HG03108 (cell line): ENCODE data around the gene CGNL1.
A peak's percentile ranks its signal among the peaks of the same experiment; 100 is the strongest.

ENCODE experiments used
- ATAC-seq: cut with Tn5 transposase; IDR thresholded peaks from one replicate; pipeline ENCODE4 v1.9.1; 2021; ENCODE audit warnings: moderate library complexity; ENCODE audit not compliant: unreplicated experiment

CGNL1 gene

DNA sequence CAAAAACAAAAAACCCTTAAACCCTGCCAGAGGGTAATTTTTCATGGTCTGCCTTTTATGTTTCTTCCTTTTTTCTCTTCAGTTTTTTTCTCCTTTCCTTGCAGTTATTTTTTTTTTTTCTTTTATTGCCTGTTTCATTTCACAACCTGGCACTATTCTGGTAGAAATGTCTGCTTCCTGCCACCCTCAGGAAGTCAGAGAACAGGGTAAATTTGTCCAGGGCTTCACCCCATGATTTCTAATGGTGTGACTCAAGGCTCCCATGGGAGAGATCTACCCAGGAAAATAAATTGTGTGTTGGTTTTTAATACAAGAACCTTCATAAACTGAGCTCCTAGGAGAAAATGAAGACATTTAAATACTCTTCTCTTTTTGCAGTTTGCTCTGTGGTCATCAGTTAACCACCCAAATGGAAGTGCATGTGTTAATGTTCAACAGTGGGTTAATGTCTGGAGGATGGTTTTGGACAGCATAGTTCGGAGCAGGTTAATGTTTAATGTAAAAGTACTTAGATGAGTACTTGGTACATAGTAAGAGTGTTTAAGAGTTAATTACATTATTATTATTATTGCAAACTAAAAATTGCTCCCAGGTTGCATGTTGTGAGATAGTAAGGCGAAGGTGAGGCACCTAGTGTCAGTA, 45.9 kb downstream of the CGNL1 start:
- peak; percentile 86 for ATAC-seq

DNA sequence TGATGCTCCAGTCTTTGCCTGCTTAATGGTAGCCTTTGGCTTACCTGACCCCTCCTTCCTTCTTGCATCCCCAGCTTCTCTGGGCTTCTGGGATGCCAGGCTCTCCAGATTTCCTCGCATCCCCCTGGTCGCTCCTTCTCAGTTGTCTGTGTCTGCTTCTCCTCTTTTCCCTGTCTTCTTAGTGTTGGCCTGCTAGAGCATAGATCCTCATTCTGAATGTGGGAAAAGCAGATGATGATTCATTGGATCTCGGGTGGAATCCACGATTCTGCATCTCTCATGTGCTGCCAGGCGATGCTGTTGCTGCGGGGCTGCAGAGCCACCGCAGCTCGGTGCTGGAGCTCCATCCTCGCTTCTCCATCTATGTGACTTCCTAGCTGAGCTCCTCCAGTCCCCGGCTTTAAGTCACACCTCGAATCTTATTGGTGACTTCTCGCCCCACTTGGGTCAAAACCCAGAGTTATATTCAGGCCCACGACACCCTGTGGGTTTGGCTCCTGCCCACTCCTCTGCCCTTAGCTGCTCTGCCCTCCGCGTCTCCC, 47.4 kb downstream of the CGNL1 start:
- no peak for ATAC-seq

GRCh38 chr15:57424628-57425405, 48.5 kb downstream of the CGNL1 start:
- no peak for ATAC-seq

DNA sequence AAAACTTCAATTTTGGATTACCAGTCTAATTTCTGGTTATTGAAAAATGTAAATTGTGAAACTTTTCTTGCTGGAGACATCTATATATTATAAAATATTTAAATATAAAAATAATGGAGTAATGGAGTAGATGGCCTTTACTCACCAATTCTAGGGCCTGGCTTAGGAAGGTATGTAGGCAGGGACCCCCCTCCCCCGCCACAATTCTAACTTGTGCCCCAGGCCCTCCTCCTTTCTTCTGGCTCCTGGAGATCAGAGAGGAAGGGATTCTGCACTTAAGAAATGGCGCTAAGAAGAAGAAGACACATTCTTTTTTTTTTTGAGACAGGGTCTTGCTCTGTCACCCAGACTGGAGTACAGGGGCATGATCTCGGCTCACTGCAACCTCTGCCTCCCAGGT, 49.5 kb downstream of the CGNL1 start:
- no peak for ATAC-seq

- ATAC-seq: no peak
These were observed 51.1 kb downstream of the CGNL1 start for GRCh38 chr15:57427367-57427821.

DNA sequence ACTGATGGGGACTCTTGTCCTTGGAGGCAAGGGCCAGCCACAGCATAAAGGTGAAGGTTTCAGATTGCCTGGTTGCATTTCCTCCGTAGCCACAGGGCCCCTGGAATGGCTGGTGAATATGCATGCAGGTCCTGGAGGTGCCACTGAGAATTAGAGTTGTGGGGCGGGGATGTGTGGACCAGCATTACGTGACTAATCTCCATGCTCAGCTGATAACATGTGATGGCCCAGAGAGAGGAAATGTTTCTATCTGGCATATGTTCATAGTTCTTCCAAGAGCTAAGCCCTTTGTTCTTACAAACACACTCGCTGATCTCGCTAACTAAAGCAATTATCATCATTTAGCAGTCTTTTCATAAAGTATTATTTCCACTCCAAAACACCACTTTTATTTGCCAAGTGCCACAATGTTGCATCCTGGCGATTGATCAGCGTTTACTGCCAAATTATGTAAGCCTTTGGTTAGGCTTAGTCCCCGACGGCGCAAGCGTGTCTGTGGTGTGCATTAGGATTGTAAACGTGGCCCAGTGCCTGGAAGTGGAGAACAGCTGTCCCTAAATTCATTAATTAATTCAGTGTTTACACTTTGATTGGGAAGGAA, 55.9 kb downstream of the CGNL1 start:
- ATAC-seq: no peak

DNA sequence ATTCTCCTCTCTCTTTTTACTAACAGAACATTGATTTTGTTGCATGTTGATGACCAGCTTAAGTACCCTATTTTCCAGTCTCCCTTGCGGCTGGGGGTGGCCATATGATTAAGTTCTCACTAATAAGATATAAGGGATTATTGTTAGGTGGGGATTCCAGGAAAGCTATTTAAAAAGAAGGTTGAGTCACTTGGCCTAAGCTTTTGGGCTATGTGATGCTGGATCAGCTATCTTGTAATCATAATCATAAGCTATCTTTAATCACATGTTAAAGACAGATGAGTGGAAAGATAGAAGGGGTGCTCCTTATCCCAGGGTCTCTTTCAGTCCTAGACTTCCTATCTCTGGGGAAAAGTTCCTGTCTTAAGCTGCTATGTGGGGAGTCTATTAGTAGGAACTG, 59.9 kb downstream of the CGNL1 start:
- ATAC-seq: no peak

- no peak for ATAC-seq
These were observed 60.7 kb downstream of the CGNL1 start for GRCh38 chr15:57436961-57437360.

DNA sequence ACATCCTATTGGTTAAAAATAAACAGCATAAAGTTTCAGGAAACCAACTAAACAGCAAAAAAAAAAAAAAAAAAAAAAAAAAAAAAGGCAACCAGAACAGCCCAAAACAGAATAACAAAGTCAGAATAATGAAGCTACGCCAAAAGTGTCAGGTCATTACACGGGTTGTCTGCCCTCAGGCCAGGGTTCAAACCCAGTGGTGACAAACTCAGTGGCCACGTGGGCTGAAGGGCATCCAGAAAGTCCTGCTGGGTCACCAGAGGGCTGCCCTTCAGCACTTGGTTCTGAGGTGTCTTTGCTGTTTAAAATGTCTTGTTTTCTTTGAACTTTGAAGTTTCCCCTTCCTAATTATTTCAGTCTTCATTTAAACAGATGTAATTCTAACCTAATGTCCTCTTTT, 61.3 kb downstream of the CGNL1 start:
- no peak for ATAC-seq

DNA sequence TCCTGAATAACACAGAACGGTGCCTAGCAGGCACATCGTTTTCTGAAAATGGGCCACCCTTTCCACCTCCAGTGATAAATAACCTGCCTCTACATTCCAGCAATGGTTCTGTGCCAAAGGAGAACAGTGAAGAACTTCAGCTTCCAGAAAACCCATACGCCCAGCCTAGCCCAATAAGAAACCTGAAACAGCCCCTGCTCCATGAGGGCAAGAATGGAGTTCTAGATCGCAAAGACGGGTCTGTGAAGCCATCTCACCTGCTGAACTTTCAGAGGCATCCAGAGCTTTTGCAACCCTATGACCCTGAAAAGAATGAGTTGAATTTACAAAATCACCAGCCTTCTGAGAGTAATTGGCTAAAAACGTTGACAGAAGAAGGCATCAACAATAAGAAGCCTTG, 61.9 kb downstream of the CGNL1 start:
- ATAC-seq: no peak

DNA sequence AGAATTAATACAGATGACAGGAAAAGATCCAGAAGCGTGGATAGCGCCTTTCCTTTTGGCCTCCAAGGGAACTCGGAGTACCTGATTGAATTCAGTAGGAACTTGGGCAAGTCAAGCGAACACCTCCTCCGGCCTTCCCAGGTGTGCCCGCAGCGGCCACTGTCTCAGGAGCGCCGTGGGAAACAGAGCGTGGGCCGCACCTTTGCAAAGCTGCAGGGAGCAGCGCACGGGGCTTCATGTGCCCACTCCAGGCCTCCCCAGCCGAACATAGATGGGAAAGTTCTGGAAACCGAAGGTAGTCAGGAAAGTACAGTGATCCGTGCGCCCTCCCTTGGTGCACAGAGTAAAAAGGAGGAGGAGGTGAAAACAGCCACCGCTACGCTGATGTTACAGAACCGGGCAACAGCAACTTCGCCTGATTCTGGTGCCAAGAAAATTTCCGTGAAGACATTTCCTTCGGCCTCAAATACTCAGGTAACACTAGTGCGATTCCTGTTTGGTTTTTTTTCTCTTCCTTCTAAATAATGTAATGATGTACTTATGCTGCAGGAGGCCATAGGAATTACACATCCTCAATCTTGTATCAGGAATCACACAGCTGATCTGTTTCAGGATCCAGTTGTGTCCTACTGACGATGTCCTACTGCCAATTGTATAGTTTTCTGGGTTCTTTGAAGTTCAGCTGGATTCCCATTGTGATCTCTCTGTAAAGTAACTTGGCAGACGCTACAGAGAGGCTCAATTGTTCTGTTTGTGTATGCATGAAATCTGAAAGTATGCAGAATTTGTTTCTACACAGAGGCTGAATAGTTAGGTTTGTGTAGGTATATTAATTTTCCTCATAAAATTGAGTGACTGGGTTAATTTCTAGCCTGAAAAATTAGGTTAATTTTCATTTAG, 63.1 kb downstream of the CGNL1 start:
- ATAC-seq: no peak

DNA sequence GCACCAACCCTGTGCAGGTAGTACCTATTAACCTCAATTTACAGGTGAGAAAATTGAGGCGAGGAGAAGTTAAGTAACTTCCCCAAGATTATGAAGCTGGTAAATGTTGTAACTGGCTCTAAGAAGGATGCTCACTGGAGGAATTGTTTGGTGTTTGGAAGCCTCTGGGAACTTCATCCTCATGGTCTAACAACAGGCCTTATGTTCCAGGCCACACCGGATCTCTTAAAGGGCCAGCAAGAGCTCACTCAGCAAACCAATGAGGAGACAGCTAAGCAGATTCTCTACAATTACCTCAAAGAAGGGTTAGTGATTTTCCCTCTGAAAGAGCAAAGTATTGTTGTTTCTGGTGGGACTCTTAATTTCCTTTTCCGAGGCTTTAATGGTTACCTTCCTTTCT, 63.9 kb downstream of the CGNL1 start:
- no peak for ATAC-seq

DNA sequence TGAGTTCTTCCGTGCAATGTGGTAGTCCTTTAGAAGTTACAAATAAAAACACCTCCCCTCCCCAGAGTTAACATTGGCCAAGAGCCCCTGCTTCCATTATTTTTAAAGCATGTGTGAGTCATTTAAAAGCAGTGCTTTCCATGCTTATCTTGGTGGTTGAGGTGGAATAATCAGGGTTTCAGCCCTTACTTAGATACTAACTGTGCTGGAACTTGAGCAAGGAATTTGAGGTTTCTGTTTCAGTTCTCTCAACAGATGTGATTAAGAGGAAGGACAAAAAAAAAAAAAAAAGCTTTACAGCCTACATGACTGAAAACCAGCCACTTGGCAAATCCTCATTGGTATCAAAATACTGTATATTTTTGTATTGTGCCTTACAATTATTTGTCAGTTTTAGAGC, 64.5 kb downstream of the CGNL1 start:
- no peak for ATAC-seq

GRCh38 chr15:57442335-57442734, 66.0 kb downstream of the CGNL1 start:
- ATAC-seq: no peak

- no peak for ATAC-seq
These were observed 67.2 kb downstream of the CGNL1 start for GRCh38 chr15:57443486-57443885.

- no peak for ATAC-seq
These were observed 68.7 kb downstream of the CGNL1 start for GRCh38 chr15:57444877-57445513.

GRCh38 chr15:57445872-57446271, 69.6 kb downstream of the CGNL1 start:
- ATAC-seq: no peak

DNA sequence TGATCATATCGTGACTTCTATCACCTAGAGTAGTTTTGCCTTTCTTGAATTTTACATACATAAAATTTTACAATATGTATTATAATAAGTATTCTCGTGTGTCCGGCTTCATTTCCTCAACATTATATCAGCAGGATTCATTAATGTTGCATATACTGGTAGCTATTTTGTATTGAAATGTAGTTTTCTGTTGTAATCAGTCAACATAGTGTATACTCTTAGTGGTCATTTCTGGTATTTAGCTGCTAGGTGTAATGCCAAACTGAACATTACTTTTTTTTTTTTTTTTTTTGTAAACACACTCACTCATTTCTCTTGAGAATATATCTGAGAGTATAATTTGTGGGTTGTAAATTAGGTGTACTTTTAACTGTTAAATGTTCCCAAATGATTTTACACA, 70.1 kb downstream of the CGNL1 start:
- no peak for ATAC-seq

- no peak for ATAC-seq
These were observed 75.2 kb downstream of the CGNL1 start for GRCh38 chr15:57451555-57451954.

DNA sequence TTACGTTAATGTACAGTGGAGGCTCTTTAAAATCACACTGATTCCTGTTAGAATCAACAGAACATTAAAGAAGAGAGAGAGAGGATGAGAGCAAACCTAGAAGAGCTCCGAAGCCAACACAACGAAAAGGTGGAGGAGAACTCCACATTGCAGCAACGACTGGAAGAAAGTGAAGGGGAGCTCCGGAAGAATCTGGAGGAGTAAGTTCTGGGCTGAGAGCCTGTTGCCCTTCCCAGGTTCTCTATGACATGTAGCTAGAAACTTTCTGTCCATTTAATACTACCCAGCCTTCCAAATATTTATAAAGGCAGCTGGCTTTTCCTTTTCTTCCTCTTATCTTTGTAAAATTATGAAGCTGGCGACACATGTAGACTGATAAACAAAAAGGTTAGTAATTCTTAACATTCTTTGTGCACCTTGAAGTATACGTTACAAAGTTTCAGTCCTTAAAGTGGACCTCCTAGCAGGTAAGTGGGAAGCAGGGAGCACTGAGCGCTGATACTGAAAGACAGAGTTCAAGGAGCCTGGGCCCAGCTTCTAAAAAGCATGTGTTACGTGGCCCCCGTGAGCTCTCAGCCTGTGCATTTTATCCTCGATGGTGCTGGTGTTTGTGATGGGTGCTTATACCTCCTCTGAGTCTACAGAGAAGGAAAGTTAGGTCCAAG, 75.9 kb downstream of the CGNL1 start:
- no peak for ATAC-seq
